Glutamatergic neuron (in vitro differentiated cells): ENCODE data around the gene DENND6A. TPM values are rescaled to one million over a fixed set of nuclear protein-coding genes. Genes with fewer than 3 reads are reported as not detected.

Experiments used
- DNase-seq: peaks from one replicate; pipeline ENCODE4 v3.0.0; 2022
- H3K27ac Mint-ChIP-seq: one replicate; pipeline ENCODE4 v1.8.0; 2020; ENCODE audit warnings: mild to moderate bottlenecking, mixed read lengths, inconsistent platforms; ENCODE audit not compliant: unreplicated experiment
- H3K27me3 Mint-ChIP-seq: one replicate; pipeline ENCODE4 v1.8.0; 2020; ENCODE audit warnings: mild to moderate bottlenecking, moderate library complexity, mixed read lengths, inconsistent platforms; ENCODE audit not compliant: unreplicated experiment
- H3K36me3 Mint-ChIP-seq: one replicate; pipeline ENCODE4 v1.8.0; 2020; ENCODE audit warnings: mild to moderate bottlenecking, mixed read lengths, inconsistent platforms; ENCODE audit not compliant: unreplicated experiment
- H3K4me1 Mint-ChIP-seq: one replicate; pipeline ENCODE4 v1.8.0; 2020; ENCODE audit warnings: mild to moderate bottlenecking, low read depth, mixed read lengths, inconsistent platforms; ENCODE audit not compliant: unreplicated experiment
- H3K4me3 Mint-ChIP-seq: one replicate; pipeline ENCODE4 v1.8.0; 2020; ENCODE audit warnings: mild to moderate bottlenecking, mixed read lengths, inconsistent platforms; ENCODE audit not compliant: unreplicated experiment
- H3K9me3 Mint-ChIP-seq: one replicate; pipeline ENCODE4 v1.8.0; 2020; ENCODE audit warnings: mild to moderate bottlenecking, moderate library complexity, mixed read lengths, inconsistent platforms; ENCODE audit not compliant: unreplicated experiment
- CTCF ChIP-seq: fragments of 200-600 bp; sonication (generic); IDR thresholded peaks from one replicate; pipeline ENCODE4 v1.5.0; 2021; ENCODE audit not compliant: partially characterized antibody, unreplicated experiment
- total RNA-seq: library from RNA; stranded (reverse); fragmentation: NEBNext Ultra II Directional; extraction: Animal tissue kit (Norgen Biotek cat#: 25700); gene quantifications from one replicate; pipeline ENCODE4 v1.2.1, GENCODE V29; 2021; ENCODE audit not compliant: unreplicated experiment

The DENND6A gene
- total RNA-seq, 1 donor from 2014 or later: 20.5 TPM

GRCh38 chr3:57605683-57606082, 87.2 kb downstream of the DENND6A start:
- TF ChIP-seq CTCF: no peak
- Mint-ChIP-seq H3K27ac (no peak overlapping the region), H3K9me3 (peaks cover 6% of the 10 kb centered on the region), H3K27me3 (peaks cover 6% of the 10 kb centered on the region), H3K36me3 (peaks cover 29% of the 10 kb centered on the region), H3K4me3 (no peak overlapping the region), H3K4me1 (no peaks in the 10 kb centered on the region)
- no peak for DNase-seq

GRCh38 chr3:57604971-57605370, 87.9 kb downstream of the DENND6A start:
- H3K27me3 Mint-ChIP-seq: peaks cover 4% of the 10 kb centered on the region
- peak overlapping the region; percentile 17 for H3K27ac Mint-ChIP-seq
- no peak for TF ChIP-seq CTCF
- no peak for DNase-seq
- peaks cover 29% of the 10 kb centered on the region for H3K36me3 Mint-ChIP-seq
- H3K9me3 Mint-ChIP-seq: peaks cover 6% of the 10 kb centered on the region
- H3K4me1 Mint-ChIP-seq: no peaks in the 10 kb centered on the region
- no peak overlapping the region for H3K4me3 Mint-ChIP-seq

- no peak for DNase-seq
- peaks cover 6% of the 10 kb centered on the region for H3K9me3 Mint-ChIP-seq
- H3K4me3 Mint-ChIP-seq: no peak overlapping the region
- H3K36me3 Mint-ChIP-seq: peaks cover 6% of the 10 kb centered on the region
- peaks cover 11% of the 10 kb centered on the region for H3K27me3 Mint-ChIP-seq
- no peak for TF ChIP-seq CTCF
- no peak overlapping the region for H3K27ac Mint-ChIP-seq
- H3K4me1 Mint-ChIP-seq: peaks cover 5% of the 10 kb centered on the region
These were observed 92.7 kb downstream of the DENND6A start for GRCh38 chr3:57600195-57600594.

GRCh38 chr3:57598765-57599360, 94.0 kb downstream of the DENND6A start:
- Mint-ChIP-seq H3K4me1 (peaks cover 11% of the 10 kb centered on the region), H3K9me3 (peaks cover 6% of the 10 kb centered on the region), H3K4me3 (peak overlapping the region; percentile 98), H3K36me3 (no peaks in the 10 kb centered on the region), H3K27me3 (peaks cover 11% of the 10 kb centered on the region), H3K27ac (no peak overlapping the region)
- DNase-seq: no peak
- TF ChIP-seq CTCF: no peak

GRCh38 chr3:57597127-57597923, 95.6 kb downstream of the DENND6A start, which contains the start of gene ARF4:
Gene ARF4 (minus strand): TSS chr3:57597344. CDS start chr3:57597140, 204 bp downstream.
- Mint-ChIP-seq H3K4me3 (peak within 1 kb of the TSS; percentile 98), H3K36me3 (no peaks in the 10 kb centered on the region), H3K4me1 (peaks cover 11% of the 10 kb centered on the region), H3K9me3 (peaks cover 6% of the 10 kb centered on the region), H3K27me3 (peaks cover 11% of the 10 kb centered on the region), H3K27ac (peak within 1 kb of the TSS; percentile 98)
- TF ChIP-seq CTCF: no peak
- peak; percentile 100 for DNase-seq
